GM12801 (cell line): Measurements from ENCODE around the gene TP53I11.

Experiments used
- TF ChIP-seq, protein P1 (sequence below): IDR thresholded peaks from one replicate; pipeline ENCODE4 v1.5.1; 2011; ENCODE audit warnings: control low read depth; ENCODE audit not compliant: insufficient read length; ENCODE audit errors: extremely low read depth

Gene TP53I11

DNA sequence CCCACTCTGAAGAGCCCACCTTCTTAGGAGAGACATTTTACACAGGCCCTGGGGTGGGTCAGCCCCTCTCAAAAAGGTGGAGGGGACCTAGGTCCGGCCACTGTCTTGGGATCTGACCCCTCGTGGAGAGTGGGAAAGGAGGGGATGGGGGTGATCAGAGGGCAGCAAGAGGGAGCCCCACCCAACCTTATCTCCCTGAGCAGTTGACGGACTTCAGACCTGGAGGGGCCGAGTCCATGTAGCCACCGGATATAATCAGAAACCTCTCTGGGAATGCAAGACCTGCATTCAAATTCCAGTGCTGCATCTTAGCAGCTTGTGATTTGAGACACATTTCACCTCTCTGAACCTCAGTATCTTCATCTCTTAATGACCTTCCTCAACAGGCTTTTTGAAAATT, 44.0 kb downstream of the TP53I11 start:
- TF ChIP-seq, protein P1, sequence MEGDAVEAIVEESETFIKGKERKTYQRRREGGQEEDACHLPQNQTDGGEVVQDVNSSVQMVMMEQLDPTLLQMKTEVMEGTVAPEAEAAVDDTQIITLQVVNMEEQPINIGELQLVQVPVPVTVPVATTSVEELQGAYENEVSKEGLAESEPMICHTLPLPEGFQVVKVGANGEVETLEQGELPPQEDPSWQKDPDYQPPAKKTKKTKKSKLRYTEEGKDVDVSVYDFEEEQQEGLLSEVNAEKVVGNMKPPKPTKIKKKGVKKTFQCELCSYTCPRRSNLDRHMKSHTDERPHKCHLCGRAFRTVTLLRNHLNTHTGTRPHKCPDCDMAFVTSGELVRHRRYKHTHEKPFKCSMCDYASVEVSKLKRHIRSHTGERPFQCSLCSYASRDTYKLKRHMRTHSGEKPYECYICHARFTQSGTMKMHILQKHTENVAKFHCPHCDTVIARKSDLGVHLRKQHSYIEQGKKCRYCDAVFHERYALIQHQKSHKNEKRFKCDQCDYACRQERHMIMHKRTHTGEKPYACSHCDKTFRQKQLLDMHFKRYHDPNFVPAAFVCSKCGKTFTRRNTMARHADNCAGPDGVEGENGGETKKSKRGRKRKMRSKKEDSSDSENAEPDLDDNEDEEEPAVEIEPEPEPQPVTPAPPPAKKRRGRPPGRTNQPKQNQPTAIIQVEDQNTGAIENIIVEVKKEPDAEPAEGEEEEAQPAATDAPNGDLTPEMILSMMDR, result no peak

DNA sequence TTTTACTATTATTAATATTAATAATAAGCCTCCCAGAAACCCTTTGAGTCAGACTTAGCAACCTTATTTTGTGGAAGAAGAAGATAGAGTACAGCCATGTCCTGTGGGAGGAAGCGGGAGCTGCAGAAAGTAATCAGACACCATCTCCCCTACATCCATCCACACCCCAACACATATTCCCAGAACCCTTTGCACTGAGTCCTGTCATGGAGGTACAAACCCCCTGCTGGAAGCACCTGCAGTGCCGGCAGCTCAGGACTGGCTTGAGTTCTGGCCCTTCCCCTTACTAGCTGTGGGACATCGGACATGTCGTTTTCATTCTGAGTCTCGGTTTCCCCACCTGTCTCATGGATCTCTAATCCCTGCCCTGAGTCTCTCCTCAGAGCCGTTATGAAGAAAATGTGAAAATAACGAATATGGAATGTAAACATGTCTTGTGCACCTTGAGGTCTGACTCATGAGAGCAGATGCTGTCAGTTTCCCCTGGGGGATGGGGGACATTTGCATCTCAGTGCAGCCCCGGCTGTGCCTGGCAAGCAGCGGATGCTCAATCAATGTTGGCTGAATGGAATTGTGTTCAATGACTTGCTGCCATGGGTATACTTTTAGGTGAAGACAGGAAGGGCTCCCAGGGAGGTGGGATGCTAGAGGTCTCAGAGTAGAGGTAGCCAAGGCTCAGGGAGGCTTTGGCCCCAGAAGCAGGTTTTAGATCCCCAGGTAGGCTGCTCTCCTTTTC, 45.4 kb downstream of the TP53I11 start:
- TF ChIP-seq, protein P1, result no peak

DNA sequence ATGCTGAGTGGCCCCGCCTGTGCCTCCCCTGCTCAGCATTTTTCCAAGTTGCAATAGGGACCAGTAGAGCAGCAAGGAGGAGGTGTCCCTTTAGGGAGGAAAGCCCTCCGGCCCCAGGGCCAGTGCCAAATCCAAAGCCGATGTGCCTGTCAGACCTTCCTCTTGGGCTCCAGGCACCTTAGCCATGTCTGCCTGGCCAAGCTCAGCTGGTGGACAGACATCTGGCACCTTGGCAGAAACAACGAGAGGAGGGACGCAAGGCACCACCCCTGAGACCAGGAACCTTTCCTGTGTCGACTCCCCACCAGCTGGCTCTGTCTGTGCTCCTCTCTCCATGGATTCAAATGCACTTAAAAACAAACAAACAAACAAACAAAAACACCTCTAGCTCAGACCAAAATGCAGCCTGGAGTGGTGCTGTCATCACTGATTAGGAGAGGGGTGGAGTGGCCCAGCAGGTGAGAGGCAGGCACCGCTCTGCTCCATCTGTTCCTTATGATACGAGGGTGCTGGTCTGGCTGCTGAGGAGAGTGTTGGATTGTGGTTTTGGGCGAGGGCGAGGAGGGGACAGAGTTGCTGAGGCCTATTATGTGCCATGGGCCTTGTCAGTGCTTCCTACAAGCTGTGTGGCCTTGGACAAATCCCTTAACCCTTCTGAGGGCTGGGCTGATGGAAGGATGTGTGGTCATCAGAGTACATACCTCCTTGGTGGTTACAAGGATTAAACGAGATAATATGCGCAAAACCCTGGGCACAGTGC, 46.2 kb downstream of the TP53I11 start:
- TF ChIP-seq, protein P1, result no peak

DNA sequence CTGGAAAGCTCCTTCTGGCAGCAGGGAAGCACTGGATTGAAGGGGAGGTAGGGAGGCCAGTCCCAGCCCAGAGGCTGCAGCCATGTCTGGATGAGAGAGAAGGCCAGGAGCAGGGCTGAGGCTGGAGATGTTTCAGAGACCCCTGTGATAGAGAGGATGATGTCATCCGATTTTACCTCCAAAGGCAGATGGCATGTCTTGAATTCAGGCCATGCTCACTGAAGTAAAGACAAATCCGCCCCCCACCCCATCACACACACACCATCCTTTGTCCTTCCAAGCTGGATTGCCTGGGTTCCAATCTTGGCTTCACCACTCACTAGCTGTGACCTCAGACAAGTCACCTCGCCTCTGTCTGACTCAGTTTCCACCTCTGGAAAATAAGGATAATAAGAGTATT, 47.2 kb downstream of the TP53I11 start:
- TF ChIP-seq, protein P1, result no peak

DNA sequence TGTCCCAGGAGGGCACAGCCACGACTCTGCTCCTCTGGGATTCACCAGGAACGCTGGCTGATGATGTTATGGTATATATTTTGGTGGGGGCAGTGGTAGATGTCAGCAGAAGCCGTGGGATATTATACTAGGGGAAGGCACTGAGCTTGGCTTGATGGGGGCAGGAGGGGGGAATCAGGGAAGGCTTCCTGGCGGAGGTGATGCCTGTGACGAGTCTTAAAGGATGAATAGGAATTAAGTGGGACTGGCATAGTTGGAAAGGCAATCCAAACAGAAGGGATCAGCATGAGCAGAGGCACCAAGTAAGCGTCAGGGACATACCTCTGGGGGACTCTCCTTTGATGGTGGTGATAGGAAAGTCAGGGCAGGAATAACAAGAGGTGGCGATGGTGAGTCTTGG, 47.6 kb downstream of the TP53I11 start:
- TF ChIP-seq, protein P1, result no peak

DNA sequence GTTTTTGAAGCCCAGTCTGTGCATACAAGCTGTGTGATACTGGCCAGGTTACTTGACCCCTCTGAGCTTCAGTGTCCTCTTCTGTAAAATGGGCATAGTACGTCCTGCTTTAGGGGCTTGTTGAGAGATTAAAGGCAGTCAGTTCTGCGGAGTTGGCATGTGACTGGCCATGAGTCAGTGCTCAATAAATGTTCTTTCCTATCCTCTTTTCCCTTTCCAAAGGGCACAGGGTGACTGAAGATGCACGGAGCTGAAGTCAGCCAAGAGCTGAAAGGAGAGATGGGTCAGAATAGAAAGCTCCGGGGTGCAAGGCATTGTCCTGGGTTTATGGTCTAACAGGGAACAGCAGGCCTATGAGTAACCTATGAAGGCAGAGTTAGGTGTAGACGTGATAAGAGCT, 48.9 kb downstream of the TP53I11 start:
- TF ChIP-seq, protein P1, result no peak

DNA sequence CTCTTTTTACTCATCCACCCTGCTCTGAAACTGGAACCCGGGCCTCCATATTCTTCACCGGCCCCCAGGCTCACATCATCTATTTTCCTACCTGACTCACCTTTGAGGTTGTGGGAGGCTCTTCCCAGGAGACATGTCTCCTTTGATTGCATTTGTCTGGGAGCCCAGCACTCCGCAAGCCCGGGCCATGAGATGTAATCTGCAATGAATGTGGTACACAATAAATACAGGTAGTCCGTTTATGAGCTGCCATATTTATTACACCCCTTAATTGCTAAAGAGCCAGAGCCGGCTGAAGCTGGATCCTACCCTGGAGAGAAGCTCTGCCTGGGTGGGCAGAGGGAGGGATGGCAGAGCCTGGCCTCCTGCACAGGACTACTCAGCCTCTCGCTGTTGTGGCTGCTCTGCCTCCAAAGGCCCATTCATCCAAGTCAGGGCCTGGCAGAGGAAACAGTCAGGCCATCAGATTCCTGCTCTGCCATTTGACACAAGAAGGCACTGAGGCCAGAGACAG, 49.5 kb downstream of the TP53I11 start:
- TF ChIP-seq, protein P1, result no peak
